PFSK-1 (cell line): ENCODE measurements around the gene APBB2.

Source experiments
- FOXP2 ChIP-seq: optimal IDR thresholded peaks from 2 replicates; pipeline ENCODE3; 2011; ENCODE audit warnings: borderline replicate concordance, control low read depth, inconsistent platforms; ENCODE audit not compliant: insufficient read depth; ENCODE audit errors: extremely low read length, extremely low read depth
- POLR2AphosphoS5 ChIP-seq: IDR thresholded peaks from 2 replicates; pipeline ENCODE4 v1.6.1; 2012; ENCODE audit warnings: low read depth, mild to moderate bottlenecking, control low read depth, low read length, moderate library complexity
- REST ChIP-seq, 2 experiments: IDR thresholded peaks; 2 replicates each; pipeline versions ENCODE4 v1.6.1 to v1.8.0; 2011 to 2012; ENCODE audit warnings: low read depth in 2 of 2, low read length in 2 of 2, control low read depth in 1 of 2, inconsistent platforms in 1 of 2, mild to moderate bottlenecking in 1 of 2, moderate library complexity in 1 of 2; ENCODE audit not compliant: insufficient read depth in 1 of 2
- SIN3A ChIP-seq: IDR thresholded peaks from 2 replicates; pipeline ENCODE4 v1.6.1; 2012; ENCODE audit warnings: mild to moderate bottlenecking, low read length, moderate library complexity, borderline replicate concordance; ENCODE audit not compliant: insufficient read depth
- TAF1 ChIP-seq: IDR thresholded peaks from 2 replicates; pipeline ENCODE4 v1.6.1; 2012; ENCODE audit warnings: low read length, control low read depth, borderline replicate concordance; ENCODE audit not compliant: insufficient read depth

The APBB2 gene

GRCh38 chr4:41106081-41106480 lies 108.3 kb downstream of the APBB2 start:
- no peak for TF ChIP-seq TAF1
- TF ChIP-seq SIN3A = no peak
- no peak for TF ChIP-seq POLR2AphosphoS5
- no peak for TF ChIP-seq FOXP2
- no peak for TF ChIP-seq REST (IDR thresholded peaks at IDR 0.05; ENCODE audit: insufficient read depth in 1 of 2, low read depth in 2 of 2, low read length in 2 of 2)

- TF ChIP-seq SIN3A = no peak
- TF ChIP-seq REST (IDR thresholded peaks at IDR 0.05; ENCODE audit: insufficient read depth in 1 of 2, low read depth in 2 of 2, low read length in 2 of 2) = no peak
- TF ChIP-seq TAF1 = no peak
- TF ChIP-seq POLR2AphosphoS5 = no peak
- no peak for TF ChIP-seq FOXP2
These were observed 110.2 kb downstream of the APBB2 start for GRCh38 chr4:41104155-41104554.

- no peak for TF ChIP-seq POLR2AphosphoS5
- no peak for TF ChIP-seq REST (IDR thresholded peaks at IDR 0.05; ENCODE audit: insufficient read depth in 1 of 2, low read depth in 2 of 2, low read length in 2 of 2)
- TF ChIP-seq SIN3A = no peak
- no peak for TF ChIP-seq FOXP2
- no peak for TF ChIP-seq TAF1
These were observed 110.7 kb downstream of the APBB2 start for GRCh38 chr4:41103657-41104056.

- TF ChIP-seq TAF1 = no peak
- TF ChIP-seq SIN3A = no peak
- no peak for TF ChIP-seq REST (IDR thresholded peaks at IDR 0.05; ENCODE audit: insufficient read depth in 1 of 2, low read depth in 2 of 2, low read length in 2 of 2)
These were observed 111.8 kb downstream of the APBB2 start for GRCh38 chr4:41102414-41103092.
